Ishikawa (cell line): ENCODE data around the gene RNF141.

Experiments used
- CREB1 ChIP-seq: IDR thresholded peaks from 2 replicates; pipeline ENCODE4 v1.6.1; 2012; ENCODE audit warnings: low read depth
- EP300 ChIP-seq: IDR thresholded peaks from 2 replicates; pipeline ENCODE4 v1.6.1; 2012; ENCODE audit warnings: borderline replicate concordance
- FOXM1 ChIP-seq: IDR thresholded peaks from 2 replicates; pipeline ENCODE4 v1.6.1; 2012; ENCODE audit warnings: low read depth, borderline replicate concordance
- RAD21 ChIP-seq: IDR thresholded peaks from 2 replicates; pipeline ENCODE4 v1.6.1; 2012; ENCODE audit warnings: low read depth
- REST ChIP-seq: IDR thresholded peaks from 2 replicates; pipeline ENCODE4 v1.6.1; 2012; ENCODE audit warnings: low read depth, mild to moderate bottlenecking
- TCF12 ChIP-seq: IDR thresholded peaks from 2 replicates; pipeline ENCODE4 v1.6.1; 2012; ENCODE audit warnings: low read depth
- TF ChIP-seq, protein P1 (sequence below): IDR thresholded peaks from 2 replicates; pipeline ENCODE4 v1.6.1; 2012
- TF ChIP-seq, protein P2 (sequence below): IDR thresholded peaks from 2 replicates; pipeline ENCODE4 v1.6.1; 2012

DNA sequence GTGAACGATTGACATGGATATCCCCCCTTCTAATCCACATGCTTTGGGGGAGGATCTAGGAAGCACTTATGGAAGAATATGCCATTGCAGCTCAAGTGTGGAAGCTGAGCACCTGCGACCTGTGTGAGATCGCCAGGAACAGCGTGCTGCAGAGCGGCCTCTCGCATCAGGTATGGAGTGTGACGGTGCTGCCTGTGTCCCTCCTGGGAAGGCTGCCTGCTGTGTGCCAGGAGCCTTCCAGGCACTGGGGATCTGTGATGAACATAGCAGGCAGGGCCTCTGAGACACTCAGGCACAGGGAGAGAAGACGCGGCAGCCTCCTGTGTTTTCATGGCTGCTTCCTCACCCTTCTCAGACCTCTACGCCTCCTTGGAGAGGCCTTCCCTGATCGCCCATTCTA is 36.5 kb downstream of the RNF141 start:
- TF ChIP-seq REST (no peak), TCF12 (no peak), RAD21 (no peak), FOXM1 (no peak), CREB1 (no peak), EP300 (no peak)
- TF ChIP-seq, protein P1, sequence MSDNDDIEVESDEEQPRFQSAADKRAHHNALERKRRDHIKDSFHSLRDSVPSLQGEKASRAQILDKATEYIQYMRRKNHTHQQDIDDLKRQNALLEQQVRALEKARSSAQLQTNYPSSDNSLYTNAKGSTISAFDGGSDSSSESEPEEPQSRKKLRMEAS = no peak
- TF ChIP-seq, protein P2, sequence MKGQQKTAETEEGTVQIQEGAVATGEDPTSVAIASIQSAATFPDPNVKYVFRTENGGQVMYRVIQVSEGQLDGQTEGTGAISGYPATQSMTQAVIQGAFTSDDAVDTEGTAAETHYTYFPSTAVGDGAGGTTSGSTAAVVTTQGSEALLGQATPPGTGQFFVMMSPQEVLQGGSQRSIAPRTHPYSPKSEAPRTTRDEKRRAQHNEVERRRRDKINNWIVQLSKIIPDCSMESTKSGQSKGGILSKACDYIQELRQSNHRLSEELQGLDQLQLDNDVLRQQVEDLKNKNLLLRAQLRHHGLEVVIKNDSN = no peak
